H9 (cell line): ENCODE results near the gene C3orf52. TPM values are rescaled to one million over a fixed set of nuclear protein-coding genes. Genes with fewer than 3 reads are reported as not detected.

ENCODE experiments used
- DNase-seq: peaks from one replicate; pipeline ENCODE4 v3.0.0-alpha.2; 2017
- H2AFZ ChIP-seq: one replicate; pipeline ENCODE4 v1.6.1; 2013; ENCODE audit warnings: mild to moderate bottlenecking, low read length, control low read depth, moderate library complexity
- H2AK5ac ChIP-seq: 2 replicates; pipeline ENCODE4 v1.6.1; 2013; ENCODE audit warnings: low read length, control low read depth, mixed read lengths; ENCODE audit not compliant: insufficient read length
- H2BK120ac ChIP-seq: one replicate; pipeline ENCODE4 v1.6.1; 2013; ENCODE audit warnings: low read depth, mild to moderate bottlenecking, low read length, control low read depth, inconsistent platforms; ENCODE audit not compliant: poor library complexity, severe bottlenecking
- H2BK12ac ChIP-seq: 2 replicates; pipeline ENCODE4 v1.6.1; 2013; ENCODE audit warnings: low read length, control low read depth, mixed read lengths, low read depth; ENCODE audit not compliant: insufficient read length
- H2BK15ac ChIP-seq: 2 replicates; pipeline ENCODE4 v1.6.1; 2013; ENCODE audit warnings: low read depth, low read length, control low read depth
- H2BK20ac ChIP-seq: one replicate; pipeline ENCODE4 v1.6.1; 2013; ENCODE audit warnings: low read depth, mild to moderate bottlenecking, low read length, control low read depth, inconsistent platforms; ENCODE audit not compliant: poor library complexity, severe bottlenecking
- H2BK5ac ChIP-seq: 2 replicates; pipeline ENCODE4 v1.6.1; 2013; ENCODE audit warnings: low read length, control low read depth, mixed read lengths; ENCODE audit not compliant: insufficient read length
- H3K14ac ChIP-seq: 2 replicates; pipeline ENCODE4 v1.6.1; 2013; ENCODE audit warnings: low read length, control low read depth; ENCODE audit not compliant: insufficient read depth
- H3K18ac ChIP-seq: 2 replicates; pipeline ENCODE4 v1.6.1; 2013; ENCODE audit warnings: low read depth, mild to moderate bottlenecking, mixed read lengths, low read length, control low read depth; ENCODE audit not compliant: insufficient read length
- H3K23ac ChIP-seq: 2 replicates; pipeline ENCODE4 v1.6.1; 2013; ENCODE audit warnings: low read length, control low read depth, mixed read lengths, low read depth; ENCODE audit not compliant: insufficient read length
- H3K23me2 ChIP-seq: 2 replicates; pipeline ENCODE4 v1.6.1; 2013; ENCODE audit warnings: low read depth, mild to moderate bottlenecking, mixed read lengths, low read length, control low read depth; ENCODE audit not compliant: insufficient read length, poor library complexity, severe bottlenecking
- H3K27ac ChIP-seq: 2 replicates; pipeline ENCODE4 v1.5.1; 2013; ENCODE audit warnings: low read length, control low read depth, mixed read lengths, low read depth; ENCODE audit not compliant: insufficient read length
- H3K27me3 ChIP-seq: 2 replicates; pipeline ENCODE4 v1.6.1; 2013; ENCODE audit warnings: low read length, control low read depth, inconsistent platforms; ENCODE audit not compliant: insufficient read depth
- H3K4ac ChIP-seq: 2 replicates; pipeline ENCODE4 v1.6.1; 2013; ENCODE audit warnings: low read depth, mild to moderate bottlenecking, control low read depth, inconsistent platforms, low read length, moderate library complexity
- H3K4me1 ChIP-seq: 2 replicates; pipeline ENCODE4 v1.6.1; 2013; ENCODE audit warnings: low read length, control low read depth, inconsistent platforms; ENCODE audit not compliant: insufficient read depth
- H3K4me2 ChIP-seq: 2 replicates; pipeline ENCODE4 v1.6.1; 2013; ENCODE audit warnings: low read length, control low read depth, mixed read lengths; ENCODE audit not compliant: insufficient read length, insufficient read depth
- H3K56ac ChIP-seq: 2 replicates; pipeline ENCODE4 v1.6.1; 2013; ENCODE audit warnings: low read depth, mild to moderate bottlenecking, mixed read lengths, low read length, control low read depth; ENCODE audit not compliant: insufficient read length
- H3K79me1 ChIP-seq: 2 replicates; pipeline ENCODE4 v1.6.1; 2013; ENCODE audit warnings: low read depth, mild to moderate bottlenecking, moderate library complexity, low read length, control low read depth, inconsistent platforms; ENCODE audit not compliant: insufficient read depth, poor library complexity, severe bottlenecking
- H3K79me2 ChIP-seq: 2 replicates; pipeline ENCODE4 v1.6.1; 2013; ENCODE audit warnings: low read length, control low read depth, inconsistent platforms; ENCODE audit not compliant: insufficient read depth
- H3K9ac ChIP-seq: 2 replicates; pipeline ENCODE4 v1.6.1; 2013; ENCODE audit warnings: low read length, control low read depth, mixed read lengths; ENCODE audit not compliant: insufficient read length; ENCODE audit errors: extremely low read depth
- H3K9me3 ChIP-seq: one replicate; pipeline ENCODE4 v1.6.1; 2013; ENCODE audit warnings: low read depth, low read length, inconsistent platforms; ENCODE audit not compliant: control insufficient read depth
- H3T11ph ChIP-seq: one replicate; pipeline ENCODE4 v1.6.1; 2013; ENCODE audit warnings: mild to moderate bottlenecking, low read length, control low read depth, inconsistent platforms
- H4K20me1 ChIP-seq: one replicate; pipeline ENCODE4 v1.6.1; 2013; ENCODE audit not compliant: control insufficient read depth, insufficient read length, insufficient read depth
- H4K5ac ChIP-seq: 2 replicates; pipeline ENCODE4 v1.6.1; 2013; ENCODE audit warnings: low read depth, mild to moderate bottlenecking, mixed read lengths, low read length, control low read depth; ENCODE audit not compliant: insufficient read length
- H4K8ac ChIP-seq: replicated peaks from 2 replicates; pipeline ENCODE4 v1.6.1; 2013; ENCODE audit warnings: low read length, control low read depth, mixed read lengths, low read depth; ENCODE audit not compliant: insufficient read length
- H4K91ac ChIP-seq: 2 replicates; pipeline ENCODE4 v1.6.1; 2013; ENCODE audit warnings: low read depth, mild to moderate bottlenecking, moderate library complexity, mixed read lengths, low read length, control low read depth; ENCODE audit not compliant: insufficient read length
- H3K27ac Mint-ChIP-seq, 3 experiments: 2 replicates in 2 of 3; 3 replicates in 1 of 3; pipeline ENCODE4 v1.8.0; 2020 to 2021; ENCODE audit warnings: mixed read lengths in 3 of 3, mild to moderate bottlenecking in 1 of 3, moderate library complexity in 1 of 3
- H3K27me3 Mint-ChIP-seq: 2 replicates; pipeline ENCODE4 v1.8.0; 2021; ENCODE audit warnings: low read depth, mild to moderate bottlenecking, moderate library complexity, mixed read lengths
- H3K36me3 Mint-ChIP-seq, 3 experiments: 2 replicates in 2 of 3; 3 replicates in 1 of 3; pipeline ENCODE4 v1.8.0; 2020 to 2021; ENCODE audit warnings: low read depth in 3 of 3, mixed read lengths in 3 of 3; ENCODE audit not compliant: insufficient read depth in 1 of 3
- H3K4me1 Mint-ChIP-seq, 2 experiments: 2 replicates each; pipeline ENCODE4 v1.8.0; 2020; ENCODE audit warnings: mixed read lengths in 2 of 2
- H3K4me3 Mint-ChIP-seq, 2 experiments: 2 replicates in 1 of 2; 3 replicates in 1 of 2; pipeline ENCODE4 v1.8.0; 2020 to 2021; ENCODE audit warnings: mild to moderate bottlenecking in 2 of 2, mixed read lengths in 2 of 2, moderate library complexity in 1 of 2
- H3K9me3 Mint-ChIP-seq, 2 experiments: 2 replicates in 1 of 2; 3 replicates in 1 of 2; pipeline ENCODE4 v1.8.0; 2020; ENCODE audit warnings: mild to moderate bottlenecking in 2 of 2, mixed read lengths in 2 of 2, moderate library complexity in 1 of 2
- WGBS: extraction: QIAGEN DNeasy Blood & Tissue Kit; methylation state at CpG from one replicate; pipeline ENCODE4 v1.1.7; 2013; ENCODE audit warnings: missing lambda C conversion rate, low lambda C conversion rate, mixed read lengths; ENCODE audit not compliant: insufficient read length; ENCODE audit errors: extremely low coverage; 5-methylcytosine and 5-hydroxymethylcytosine counted together
- total RNA-seq: library from RNA; stranded (reverse); gene quantifications from 2 replicates; pipeline ENCODE4 v1.2.1, GENCODE V29; 2021
- TF ChIP-seq, protein P1 (sequence below): fragments of 200-600 bp; sonication (generic); conservative IDR thresholded peaks from 3 replicates; pipeline ENCODE4 v1.8.0; 2021; ENCODE audit warnings: antibody characterized with exemption, mild to moderate bottlenecking

C3orf52 gene
- total RNA-seq, 1 experiment from 2014 or later, result 11.2 TPM

DNA sequence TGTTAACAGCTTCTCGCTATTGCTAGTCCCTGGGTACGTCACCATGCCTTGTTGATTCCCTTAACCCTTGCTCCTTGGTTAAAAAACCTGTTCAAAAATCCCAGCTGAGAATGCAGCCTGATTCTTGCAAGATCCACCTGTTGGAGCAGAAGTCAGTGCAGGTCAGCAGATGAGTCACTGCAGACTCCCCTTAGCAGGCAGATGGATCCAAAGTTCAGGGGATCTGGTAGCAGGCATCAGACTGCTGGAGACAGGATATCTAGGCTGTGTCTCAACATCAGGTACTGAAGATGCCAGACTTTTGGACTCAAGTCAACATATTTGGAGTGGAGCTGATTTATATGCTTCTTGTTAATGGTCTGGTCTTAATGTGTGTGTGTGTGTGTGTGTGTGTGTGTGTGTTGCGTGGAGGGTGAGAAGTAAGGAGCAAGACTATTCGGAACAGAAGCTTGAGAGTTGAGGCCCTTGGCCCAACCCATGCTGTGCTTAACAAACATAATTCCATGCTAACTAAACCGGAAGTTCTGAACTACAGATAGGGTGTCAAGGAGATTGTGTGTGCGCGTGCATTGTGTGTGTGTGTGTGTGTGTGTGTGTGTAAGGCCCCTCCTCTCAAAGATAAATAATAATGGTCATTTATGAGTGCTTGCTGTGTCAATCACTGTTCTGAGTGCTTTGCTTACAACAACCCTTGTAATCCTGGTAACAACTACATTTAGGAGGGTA lies 1.0 kb upstream of the C3orf52 start:
- Histone ChIP-seq H3K9ac (no peak overlapping the region), H3K79me2 (peaks cover 2% of the 10 kb centered on the region; the same call in 1 of the 2 replicates), H2BK20ac (no peak overlapping the region), H3K79me1 (no peaks in the 10 kb centered on the region), H2AK5ac (no peak overlapping the region), H3K23ac (no peak overlapping the region), H2BK12ac (no peak overlapping the region), H3T11ph (no peak overlapping the region), H3K4me2 (peak overlapping the region; percentile 92), H3K18ac (no peak overlapping the region), H3K27ac (no peak overlapping the region), H3K23me2 (peaks cover 12% of the 10 kb centered on the region), H2AFZ (no peak overlapping the region), H2BK15ac (no peak overlapping the region), H3K14ac (no peak overlapping the region), H3K4me1 (peaks cover 3% of the 10 kb centered on the region; the same call in 1 of the 2 replicates), H2BK120ac (no peak overlapping the region), H3K9me3 (no peaks in the 10 kb centered on the region), H4K91ac (no peak overlapping the region), H3K27me3 (no peaks in the 10 kb centered on the region; the same call in 1 of the 2 replicates), H4K5ac (no peak overlapping the region), H3K56ac (no peak overlapping the region), H3K4ac (no peak overlapping the region), H4K8ac (no peak overlapping the region), H4K20me1 (no peaks in the 10 kb centered on the region), H2BK5ac (no peak overlapping the region)
- H3K27ac Mint-ChIP-seq, result no peak overlapping the region
- H3K4me1 Mint-ChIP-seq, result peaks cover 20 to 22% of the 10 kb centered on the region in 2 experiments
- H3K4me3 Mint-ChIP-seq, result peak overlapping the region; percentile 86 to 95
- H3K36me3 Mint-ChIP-seq, result no peaks in the 10 kb centered on the region; a peak in 1 of 7 replicates
- WGBS, result no CpG with 5 or more reads among the region's 7 CpGs
- H3K9me3 Mint-ChIP-seq, result no peaks in the 10 kb centered on the region; a peak in 1 of 5 replicates
- DNase-seq, result no peak
- TF ChIP-seq, protein P1, sequence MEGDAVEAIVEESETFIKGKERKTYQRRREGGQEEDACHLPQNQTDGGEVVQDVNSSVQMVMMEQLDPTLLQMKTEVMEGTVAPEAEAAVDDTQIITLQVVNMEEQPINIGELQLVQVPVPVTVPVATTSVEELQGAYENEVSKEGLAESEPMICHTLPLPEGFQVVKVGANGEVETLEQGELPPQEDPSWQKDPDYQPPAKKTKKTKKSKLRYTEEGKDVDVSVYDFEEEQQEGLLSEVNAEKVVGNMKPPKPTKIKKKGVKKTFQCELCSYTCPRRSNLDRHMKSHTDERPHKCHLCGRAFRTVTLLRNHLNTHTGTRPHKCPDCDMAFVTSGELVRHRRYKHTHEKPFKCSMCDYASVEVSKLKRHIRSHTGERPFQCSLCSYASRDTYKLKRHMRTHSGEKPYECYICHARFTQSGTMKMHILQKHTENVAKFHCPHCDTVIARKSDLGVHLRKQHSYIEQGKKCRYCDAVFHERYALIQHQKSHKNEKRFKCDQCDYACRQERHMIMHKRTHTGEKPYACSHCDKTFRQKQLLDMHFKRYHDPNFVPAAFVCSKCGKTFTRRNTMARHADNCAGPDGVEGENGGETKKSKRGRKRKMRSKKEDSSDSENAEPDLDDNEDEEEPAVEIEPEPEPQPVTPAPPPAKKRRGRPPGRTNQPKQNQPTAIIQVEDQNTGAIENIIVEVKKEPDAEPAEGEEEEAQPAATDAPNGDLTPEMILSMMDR, result no peak
- peaks cover 20% of the 10 kb centered on the region for H3K27me3 Mint-ChIP-seq
